ENCODE results near the gene RNU6-9.

GRCh38 chr19:876780-877314 lies 16.4 kb upstream of the RNU6-9 start:
- TF ChIP-seq, protein P1, sequence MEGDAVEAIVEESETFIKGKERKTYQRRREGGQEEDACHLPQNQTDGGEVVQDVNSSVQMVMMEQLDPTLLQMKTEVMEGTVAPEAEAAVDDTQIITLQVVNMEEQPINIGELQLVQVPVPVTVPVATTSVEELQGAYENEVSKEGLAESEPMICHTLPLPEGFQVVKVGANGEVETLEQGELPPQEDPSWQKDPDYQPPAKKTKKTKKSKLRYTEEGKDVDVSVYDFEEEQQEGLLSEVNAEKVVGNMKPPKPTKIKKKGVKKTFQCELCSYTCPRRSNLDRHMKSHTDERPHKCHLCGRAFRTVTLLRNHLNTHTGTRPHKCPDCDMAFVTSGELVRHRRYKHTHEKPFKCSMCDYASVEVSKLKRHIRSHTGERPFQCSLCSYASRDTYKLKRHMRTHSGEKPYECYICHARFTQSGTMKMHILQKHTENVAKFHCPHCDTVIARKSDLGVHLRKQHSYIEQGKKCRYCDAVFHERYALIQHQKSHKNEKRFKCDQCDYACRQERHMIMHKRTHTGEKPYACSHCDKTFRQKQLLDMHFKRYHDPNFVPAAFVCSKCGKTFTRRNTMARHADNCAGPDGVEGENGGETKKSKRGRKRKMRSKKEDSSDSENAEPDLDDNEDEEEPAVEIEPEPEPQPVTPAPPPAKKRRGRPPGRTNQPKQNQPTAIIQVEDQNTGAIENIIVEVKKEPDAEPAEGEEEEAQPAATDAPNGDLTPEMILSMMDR (IDR thresholded peaks at IDR 0.05; ENCODE audit: low read depth, low read length) = no peak
- TF ChIP-seq EZH2phosphoT487 (IDR thresholded peaks at IDR 0.05; ENCODE audit: low read depth) = no peak

Measured in OCI-LY3 (cell line).